IMR-90 (cell line): ENCODE measurements around the gene KIF1B. TPM values are rescaled to one million over a fixed set of nuclear protein-coding genes. Genes with fewer than 3 reads are reported as not detected.

ENCODE experiments used
- ATAC-seq: fragments of 200-7000 bp; cut with Tn5 transposase; 2 replicates; pipeline ENCODE4 v1.9.1; 2020; ENCODE audit warnings: low read depth, mild to moderate bottlenecking, moderate library complexity
- BruUV-seq: library from RNA; stranded (reverse); fragments of 400-500 nt; replicated peaks from 2 replicates; lab custom pipeline; 2021; lab: Mats Ljungman, UMichigan
- CTCF ChIA-PET: fragments of 300-600 bp; formaldehyde crosslinking; extraction: SDS; loops from one replicate; lab custom pipeline; 2021; ENCODE audit warnings: antibody characterized with exemption; lab: Yijun Ruan, JAX
- POLR2A ChIA-PET: fragments of 300-600 bp; sonication (Branson Sonifier 250); formaldehyde crosslinking; loops from one replicate; lab custom pipeline; 2022; ENCODE audit warnings: antibody characterized with exemption; ENCODE audit not compliant: unreplicated experiment; lab: Charles Lee
- DNase-seq: peaks from one replicate; pipeline ENCODE4 v3.0.0; 2013
- H2AFZ ChIP-seq: replicated peaks from 2 replicates; pipeline ENCODE3; 2013; ENCODE audit warnings: low read length, mild to moderate bottlenecking; ENCODE audit not compliant: poor library complexity
- H2AK5ac ChIP-seq: 2 replicates; pipeline ENCODE4 v1.6.1; 2013; ENCODE audit warnings: low read depth, low read length, inconsistent platforms
- H2AK9ac ChIP-seq: replicated peaks from 2 replicates; pipeline ENCODE3; 2013; ENCODE audit warnings: mild to moderate bottlenecking, low read depth, low read length, moderate library complexity; ENCODE audit not compliant: poor library complexity
- H2BK120ac ChIP-seq: 2 replicates; pipeline ENCODE4 v1.6.1; 2013; ENCODE audit warnings: low read depth, low read length, inconsistent platforms
- H2BK15ac ChIP-seq: 3 replicates; pipeline ENCODE4 v1.6.1; 2013; ENCODE audit warnings: low read depth, low read length, inconsistent platforms
- H2BK20ac ChIP-seq: 2 replicates; pipeline ENCODE4 v1.6.1; 2013; ENCODE audit warnings: low read depth, mild to moderate bottlenecking, inconsistent platforms, low read length, moderate library complexity
- H2BK5ac ChIP-seq: 2 replicates; pipeline ENCODE4 v1.6.1; 2013; ENCODE audit warnings: mild to moderate bottlenecking, low read depth, low read length, inconsistent platforms; ENCODE audit not compliant: poor library complexity, severe bottlenecking
- H3K14ac ChIP-seq: replicated peaks from 2 replicates; pipeline ENCODE4 v1.6.1; 2013; ENCODE audit warnings: low read depth, low read length, inconsistent platforms
- H3K18ac ChIP-seq: 2 replicates; pipeline ENCODE4 v1.6.1; 2013; ENCODE audit warnings: low read depth, low read length, control low read depth
- H3K23ac ChIP-seq: 2 replicates; pipeline ENCODE4 v1.6.1; 2013; ENCODE audit warnings: low read depth, low read length, inconsistent platforms
- H3K27ac ChIP-seq: 2 replicates; pipeline ENCODE4 v1.5.1; 2013; ENCODE audit warnings: mild to moderate bottlenecking, control low read depth, low read length; ENCODE audit not compliant: insufficient read depth
- H3K27me3 ChIP-seq: 2 replicates; pipeline ENCODE4 v1.6.1; 2013; ENCODE audit warnings: low read length; ENCODE audit not compliant: control insufficient read depth, insufficient read depth
- H3K36me3 ChIP-seq: 2 replicates; pipeline ENCODE4 v1.6.1; 2013; ENCODE audit warnings: low read length, mixed read lengths; ENCODE audit not compliant: control insufficient read depth, insufficient read depth
- H3K4ac ChIP-seq: 2 replicates; pipeline ENCODE4 v1.6.1; 2013; ENCODE audit warnings: low read depth, low read length, inconsistent platforms
- H3K4me1 ChIP-seq: 2 replicates; pipeline ENCODE4 v1.6.1; 2013; ENCODE audit warnings: low read length, mixed read lengths; ENCODE audit not compliant: control insufficient read depth, insufficient read depth
- H3K4me2 ChIP-seq: 2 replicates; pipeline ENCODE4 v1.6.1; 2013; ENCODE audit warnings: low read depth, mild to moderate bottlenecking, control low read depth, low read length, moderate library complexity
- H3K4me3 ChIP-seq: 2 replicates; pipeline ENCODE4 v1.5.1; 2013; ENCODE audit warnings: low read depth, mild to moderate bottlenecking, control low read depth, low read length, moderate library complexity; ENCODE audit not compliant: insufficient read depth
- H3K56ac ChIP-seq: 2 replicates; pipeline ENCODE4 v1.6.1; 2013; ENCODE audit warnings: low read length, inconsistent platforms; ENCODE audit not compliant: insufficient read depth; ENCODE audit errors: extremely low read depth
- H3K79me1 ChIP-seq, 2 experiments: 2 replicates each; pipeline ENCODE4 v1.6.1; 2013; ENCODE audit warnings: low read length in 2 of 2, inconsistent platforms in 1 of 2, low read depth in 1 of 2
- H3K9ac ChIP-seq: 2 replicates; pipeline ENCODE4 v1.6.1; 2013; ENCODE audit warnings: low read depth, low read length, control low read depth
- H3K9me1 ChIP-seq: 2 replicates; pipeline ENCODE4 v1.6.1; 2013; ENCODE audit warnings: low read length, inconsistent platforms; ENCODE audit not compliant: insufficient read depth
- H3K9me3 ChIP-seq: 2 replicates; pipeline ENCODE4 v1.6.1; 2013; ENCODE audit warnings: low read length; ENCODE audit not compliant: control insufficient read depth, insufficient read depth
- H4K20me1 ChIP-seq: 2 replicates; pipeline ENCODE4 v1.6.1; 2013; ENCODE audit warnings: low read length, inconsistent platforms; ENCODE audit not compliant: insufficient read depth
- H4K5ac ChIP-seq: 2 replicates; pipeline ENCODE4 v1.6.1; 2013; ENCODE audit warnings: mild to moderate bottlenecking, low read depth, low read length, control low read depth
- H4K8ac ChIP-seq, 2 experiments: 2 replicates each; pipeline ENCODE4 v1.6.1; 2013; ENCODE audit warnings: low read depth in 2 of 2, low read length in 2 of 2, control low read depth in 1 of 2, inconsistent platforms in 1 of 2
- H4K91ac ChIP-seq: 2 replicates; pipeline ENCODE4 v1.6.1; 2013; ENCODE audit warnings: low read depth, low read length, inconsistent platforms; ENCODE audit not compliant: insufficient read depth
- CEBPB ChIP-seq: IDR thresholded peaks from 2 replicates; pipeline ENCODE4 v1.6.1; 2012; ENCODE audit warnings: low read depth, low read length, improper control_type of control experiment
- CHD1 ChIP-seq: IDR thresholded peaks from 2 replicates; pipeline ENCODE4 v1.6.1; 2012; ENCODE audit warnings: low read depth, low read length, improper control_type of control experiment
- CTCF ChIP-seq: conservative IDR thresholded peaks from 2 replicates; pipeline ENCODE4 v1.5.1; 2012; ENCODE audit warnings: mild to moderate bottlenecking, low read depth, low read length, improper control_type of control experiment
- ELK1 ChIP-seq: fragments of 150-350 bp; IDR thresholded peaks from 2 replicates; pipeline ENCODE4 v1.6.1; 2016; ENCODE audit warnings: low read depth, mild to moderate bottlenecking, low read length, moderate library complexity, borderline replicate concordance
- NFE2L2 ChIP-seq: fragments of 150-350 bp; IDR thresholded peaks from 2 replicates; pipeline ENCODE4 v1.6.1; 2016; ENCODE audit warnings: low read depth, mild to moderate bottlenecking, low read length
- USF2 ChIP-seq: fragments of 150-350 bp; IDR thresholded peaks from 2 replicates; pipeline ENCODE4 v1.6.1; 2017; ENCODE audit warnings: mild to moderate bottlenecking, antibody characterized with exemption, low read length, low read depth
- WGBS, 2 experiments: methylation state at CpG; one replicate each; pipeline versions ENCODE4 v1.1.5 to v1.1.7; 2013; ENCODE audit warnings: missing lambda C conversion rate in 2 of 2; ENCODE audit not compliant: insufficient read length in 1 of 2; ENCODE audit errors: extremely low coverage in 2 of 2; 5-methylcytosine and 5-hydroxymethylcytosine counted together
- dilution Hi-C: fragments of 300-500 bp; cut with HindIII; formaldehyde crosslinking; loops from one replicate; pipeline ENCODE4 v1.14.3; 2018; ENCODE audit warnings: low sequenced_read_pairs; ENCODE audit not compliant: unreplicated experiment
- in situ Hi-C: fragments of 300-500 bp; cut with MboI; formaldehyde crosslinking; loops from 3 replicates; pipeline ENCODE4 v1.14.3; 2019; ENCODE audit warnings: low sequenced_read_pairs, inconsistent platforms, mixed read lengths
- intact Hi-C: fragments of 100-400 bp; cut with micrococcal nuclease; formaldehyde crosslinking; loops from 2 replicates; pipeline ENCODE4 v1.10.0; 2022
- polyA plus RNA-seq, 3 experiments: library from polyadenylated mRNA; depleted of rRNA; stranded (reverse); fragments of >200 nt; gene quantifications; 2 replicates each; pipeline ENCODE4 v1.2.3, GENCODE V29; 2012; ENCODE audit warnings: low replicate concordance in 1 of 3
- total RNA-seq: library from RNA; depleted of rRNA; stranded (reverse); fragments of >200 nt; gene quantifications from 2 replicates; pipeline ENCODE4 v1.2.3, GENCODE V29; 2012

The KIF1B gene
- total and polyA plus RNA-seq, 2 of the 4 experiments (the other 2 are of a cell fraction) = 13.0 to 21.1 TPM

GRCh38 chr1:10374442-10374860, 164.1 kb downstream of the KIF1B start:
- Histone ChIP-seq H3K56ac (no peak overlapping the region), H3K23ac (no peak overlapping the region), H2AFZ (no peak overlapping the region), H3K4me3 (no peak overlapping the region), H3K27ac (no peak overlapping the region), H3K18ac (no peak overlapping the region), H2BK20ac (no peak overlapping the region), H3K9me3 (no peaks in the 10 kb centered on the region), H2BK15ac (no peak overlapping the region), H3K4ac (no peak overlapping the region), H4K91ac (no peak overlapping the region), H2AK9ac (no peak overlapping the region), H2BK5ac (no peak overlapping the region), H4K20me1 (no peaks in the 10 kb centered on the region), H4K8ac (no peak overlapping the region; a peak in 1 of 4 replicates), H2BK120ac (no peak overlapping the region), H3K4me2 (no peak overlapping the region), H3K14ac (no peak overlapping the region), H3K79me1 (no peaks in the 10 kb centered on the region), H3K36me3 (peaks cover 16% of the 10 kb centered on the region), H3K9me1 (0 out of 2 replicates have a peak, but pooled peaks cover 3% of the 10 kb centered on the region), H4K5ac (no peak overlapping the region), H3K9ac (no peak overlapping the region), H3K4me1 (peaks cover 4% of the 10 kb centered on the region; the same call in 1 of the 2 replicates), H3K27me3 (no peaks in the 10 kb centered on the region), H2AK5ac (no peak overlapping the region)
- TF ChIP-seq CTCF (no peak), ELK1 (no peak), CEBPB (peak; percentile 72), CHD1 (no peak), NFE2L2 (no peak), USF2 (no peak)
- WGBS, 2 experiments = 91% methylated on average over 8 of the region's 8 CpGs; no CpG with 5 or more reads in 1 of the 2 experiments
- intact Hi-C loops (no loop called here), in situ Hi-C loops (no loop called here), dilution Hi-C loops (no loop called here)
- ChIA-PET POLR2A (no interaction called here), CTCF (no interaction called here)
- DNase-seq = peak; percentile 23
- BruUV-seq = no TSS peak
- ATAC-seq = no peak
